NCI-H1417 (cell line): ENCODE data around the gene SOCS4.
A peak's percentile ranks its signal among the peaks of the same experiment; 100 is the strongest.
"Not testable (repeated sequence)": the region's sequence is repeated elsewhere in the genome, so short reads cannot be mapped to it uniquely, and the experiment has no call there.

Experiments
- DNase-seq, 3 experiments: peaks; one replicate each; lab custom pipeline; 2025; lab: John Stamatoyannopoulos, UW

The SOCS4 gene

DNA sequence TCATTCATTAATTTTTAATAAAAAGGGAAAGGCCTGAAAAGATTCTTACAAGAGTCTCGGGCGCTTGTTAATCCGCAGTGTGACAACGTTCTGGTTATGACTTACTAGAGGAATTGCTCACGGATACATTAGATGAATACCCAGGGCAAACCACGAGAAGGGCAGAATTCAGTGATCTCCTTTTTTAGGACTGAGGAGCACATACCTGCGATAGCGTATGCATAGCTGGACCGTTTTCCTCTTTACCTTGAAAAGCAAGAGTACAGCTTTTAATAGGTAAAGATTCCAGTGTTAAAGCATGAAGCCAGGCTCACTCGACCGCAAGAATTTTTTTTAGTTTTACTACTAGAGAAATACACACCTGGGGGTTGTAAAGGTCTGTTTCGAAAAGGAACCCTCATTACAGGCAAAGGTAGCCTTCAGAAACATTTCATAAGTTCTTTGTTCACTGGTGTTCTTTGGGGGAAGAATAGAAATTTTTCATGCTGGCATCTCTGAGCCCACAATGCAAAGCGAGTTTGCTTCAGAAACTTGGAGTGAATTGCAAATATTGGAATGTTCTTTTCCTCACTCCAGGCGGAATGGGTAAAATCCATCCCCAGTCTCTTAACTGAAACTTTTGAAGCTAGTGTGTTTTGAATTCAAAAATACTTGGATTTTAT is 25.4 kb downstream of the SOCS4 start:
- no peak for DNase-seq

DNA sequence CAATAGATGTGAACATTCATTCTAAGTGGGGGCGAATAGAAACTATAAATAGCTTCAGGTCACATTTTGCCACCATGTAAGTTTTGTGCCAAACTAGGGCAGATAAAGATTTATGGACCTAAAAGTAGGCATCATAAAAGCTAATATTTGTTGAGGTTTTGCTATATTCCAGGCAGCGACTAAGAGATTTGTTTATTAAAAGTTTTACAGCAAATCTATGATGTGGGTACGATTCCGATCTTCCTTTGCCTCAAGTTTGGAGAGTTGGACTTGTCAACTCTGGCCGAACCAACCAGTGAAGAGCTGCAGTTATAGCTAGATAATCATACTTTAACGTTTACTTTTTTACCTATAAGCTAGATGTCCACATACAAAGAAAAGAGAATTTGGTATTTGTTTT is 26.0 kb downstream of the SOCS4 start:
- no peak for DNase-seq

DNA sequence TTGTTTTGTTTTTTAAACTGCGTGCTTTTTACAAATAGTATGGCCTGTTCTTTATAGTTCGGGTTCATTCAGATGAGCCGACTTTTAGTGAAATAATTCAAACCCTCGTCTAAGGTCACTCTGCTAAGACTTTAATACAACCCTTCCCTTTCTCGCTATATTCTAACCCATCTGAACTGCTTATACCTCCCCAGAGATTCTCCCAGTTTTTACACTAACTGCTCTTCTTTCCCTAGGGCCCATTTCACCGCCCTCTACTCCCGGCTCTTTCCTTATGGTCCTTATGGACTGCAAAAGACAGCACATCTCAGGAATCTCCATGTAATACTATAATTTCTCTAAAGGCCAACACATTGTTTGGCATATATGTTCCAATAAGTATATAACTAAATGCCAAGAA is 26.5 kb downstream of the SOCS4 start:
- DNase-seq = no peak

DNA sequence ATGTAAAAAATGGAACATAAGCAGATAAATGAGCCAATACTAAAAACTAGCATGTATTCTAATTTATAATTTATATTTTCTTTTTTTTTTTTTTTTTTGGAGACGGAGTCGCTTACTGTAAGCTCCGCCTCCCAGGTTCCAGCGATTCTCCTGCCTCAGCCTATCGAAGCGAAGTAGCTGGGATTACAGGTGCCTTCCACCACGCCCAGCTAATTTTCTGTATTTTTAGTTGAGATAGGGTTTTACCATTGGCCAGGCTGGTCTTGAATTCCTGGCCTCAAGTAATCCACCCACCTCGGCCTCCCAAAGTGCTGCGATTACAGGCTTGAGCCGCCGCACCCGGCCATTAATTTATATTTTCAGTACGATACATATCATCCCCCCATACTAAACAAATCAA is 27.1 kb downstream of the SOCS4 start:
- DNase-seq = no peak

DNA sequence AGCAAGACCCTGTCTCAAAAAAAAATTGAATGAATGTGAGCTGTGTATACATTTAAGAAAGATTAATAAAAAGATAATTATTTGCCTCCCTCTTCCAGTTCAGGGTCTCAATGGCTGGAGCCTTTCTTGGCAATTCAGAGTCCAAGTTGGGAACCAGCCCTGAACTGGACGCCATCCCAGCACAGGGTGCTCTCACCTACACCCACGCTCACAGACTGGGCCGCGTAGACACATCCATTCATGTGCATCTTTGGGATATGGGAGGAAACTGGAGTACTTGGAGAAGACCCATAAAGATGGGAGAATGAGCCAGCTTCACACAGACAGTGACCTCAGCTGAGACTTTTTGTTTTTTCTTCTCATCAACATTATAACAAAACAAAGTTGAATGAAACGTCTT is 30.9 kb downstream of the SOCS4 start:
- no peak for DNase-seq

DNA sequence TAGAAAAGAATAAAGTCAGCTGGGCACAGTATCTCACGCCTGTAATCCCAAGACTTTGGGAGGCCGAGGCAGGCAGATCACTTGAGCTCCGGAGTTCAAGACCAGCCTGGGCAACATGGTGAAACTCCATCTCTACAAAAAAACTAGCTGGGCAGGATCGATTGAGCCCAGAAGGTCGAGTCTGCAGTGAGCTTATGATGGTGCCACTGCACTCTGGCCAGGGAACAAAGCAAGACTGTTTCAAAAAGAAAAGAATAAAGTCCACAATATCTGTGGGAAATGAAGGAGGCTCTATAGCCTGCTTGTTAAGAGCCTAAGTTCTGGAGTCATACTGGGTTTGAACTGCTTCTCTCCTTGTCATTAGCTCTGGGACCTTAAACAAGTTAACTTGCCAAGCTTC is 32.3 kb downstream of the SOCS4 start:
- no peak for DNase-seq

DNA sequence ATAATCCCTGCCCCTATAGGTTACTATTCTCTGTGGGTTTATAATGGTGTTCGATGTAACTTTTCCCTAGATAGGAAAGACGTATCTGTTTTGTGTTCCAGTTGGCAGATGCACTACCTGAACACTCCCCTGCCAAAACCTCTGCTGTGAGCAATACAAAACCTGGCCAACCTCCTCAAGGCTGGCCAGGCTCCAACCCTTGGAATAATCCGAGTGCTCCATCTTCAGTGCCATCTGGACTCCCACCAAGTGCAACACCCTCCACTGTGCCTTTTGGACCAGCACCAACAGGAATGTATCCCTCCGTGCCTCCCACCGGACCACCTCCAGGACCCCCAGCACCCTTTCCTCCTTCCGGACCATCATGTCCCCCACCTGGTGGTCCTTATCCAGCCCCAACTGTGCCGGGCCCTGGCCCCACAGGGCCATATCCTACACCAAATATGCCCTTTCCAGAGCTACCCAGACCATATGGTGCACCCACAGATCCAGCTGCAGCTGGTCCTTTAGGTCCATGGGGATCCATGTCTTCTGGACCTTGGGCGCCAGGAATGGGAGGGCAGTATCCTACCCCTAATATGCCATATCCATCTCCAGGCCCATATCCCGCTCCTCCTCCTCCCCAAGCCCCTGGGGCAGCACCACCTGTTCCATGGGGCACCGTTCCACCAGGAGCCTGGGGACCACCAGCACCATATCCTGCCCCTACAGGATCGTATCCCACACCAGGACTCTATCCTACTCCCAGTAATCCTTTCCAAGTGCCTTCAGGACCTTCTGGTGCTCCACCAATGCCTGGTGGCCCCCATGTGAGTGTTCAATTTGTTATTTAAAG is 35.7 kb downstream of the SOCS4 start:
- DNase-seq = no peak

DNA sequence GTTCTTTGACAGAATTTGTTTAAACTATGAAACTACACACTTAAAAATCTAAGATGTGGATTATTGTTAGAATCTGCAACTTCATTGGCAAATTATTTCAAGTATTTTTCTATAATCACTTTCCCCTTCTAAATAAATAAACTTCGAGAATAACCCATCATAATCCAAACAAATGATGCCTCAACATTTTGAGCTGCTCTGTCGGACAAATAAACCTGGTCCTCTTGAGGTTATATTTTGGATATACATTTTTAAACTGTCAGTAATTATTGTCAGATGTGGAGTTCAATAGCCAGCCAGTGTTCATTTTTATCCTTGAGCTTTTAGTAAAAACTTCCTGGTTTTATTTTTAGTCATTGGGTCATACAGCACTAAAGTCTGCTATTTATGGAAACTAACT is 37.9 kb downstream of the SOCS4 start:
- not testable (repeated sequence) for DNase-seq

DNA sequence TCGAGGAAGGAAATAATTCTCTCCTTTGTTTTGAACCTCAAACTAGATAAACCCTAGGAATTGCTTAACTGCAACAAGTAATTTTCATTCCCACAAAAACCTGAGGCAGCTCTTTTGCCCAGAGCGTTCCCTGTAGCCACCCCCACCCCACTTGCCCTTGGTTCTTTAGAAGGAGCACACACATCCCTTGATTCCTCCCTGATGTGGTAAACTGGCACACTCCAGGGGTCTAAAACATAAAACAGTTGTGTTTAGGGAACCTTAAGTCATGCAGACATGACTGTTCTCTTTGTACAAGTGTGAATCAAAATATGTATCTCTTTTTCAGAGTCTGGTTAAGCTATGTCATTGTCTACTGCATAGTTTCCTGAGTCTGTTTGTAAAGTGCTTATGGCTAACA is 38.4 kb downstream of the SOCS4 start:
- DNase-seq = no peak

DNA sequence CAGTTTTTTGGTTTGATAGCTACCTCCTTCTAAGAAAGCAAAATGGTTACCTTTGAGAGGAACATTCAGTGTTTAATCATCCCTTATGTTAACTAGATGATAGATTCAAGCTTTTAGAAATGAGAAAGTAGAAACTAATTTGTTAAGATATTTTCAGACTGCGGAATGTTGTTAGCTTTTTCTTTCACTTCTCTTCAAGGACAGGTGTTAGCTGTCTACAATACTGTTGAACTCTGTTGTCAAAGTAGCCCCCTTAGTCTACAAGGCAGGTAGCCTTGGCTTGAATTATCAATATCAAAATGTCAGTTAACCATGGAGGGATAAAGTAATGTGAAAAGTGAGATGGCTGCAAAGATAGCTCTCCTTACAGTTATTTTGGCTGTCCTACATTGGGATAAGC is 39.2 kb downstream of the SOCS4 start:
- no peak for DNase-seq

DNA sequence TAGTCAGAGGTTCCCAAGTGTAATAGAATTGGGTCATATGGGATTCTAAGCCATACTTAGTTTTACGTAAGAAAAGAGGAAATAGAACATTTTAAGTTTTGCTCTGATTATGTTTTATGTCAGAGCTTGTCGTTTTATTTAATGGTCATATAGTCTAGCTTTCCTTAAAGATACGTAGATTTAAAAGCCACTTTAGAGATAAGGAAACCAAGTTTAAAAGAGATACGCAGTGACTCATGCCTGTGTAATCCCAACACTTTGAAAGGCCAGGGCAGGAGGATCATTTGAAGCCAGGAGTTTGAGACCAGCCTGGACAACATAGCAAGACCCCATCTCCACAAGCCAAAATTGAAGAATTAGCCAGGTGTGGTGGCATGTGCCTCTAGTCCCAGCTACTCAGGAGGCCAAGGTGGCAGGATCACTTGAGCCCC is 44.0 kb downstream of the SOCS4 start:
- DNase-seq = no peak

DNA sequence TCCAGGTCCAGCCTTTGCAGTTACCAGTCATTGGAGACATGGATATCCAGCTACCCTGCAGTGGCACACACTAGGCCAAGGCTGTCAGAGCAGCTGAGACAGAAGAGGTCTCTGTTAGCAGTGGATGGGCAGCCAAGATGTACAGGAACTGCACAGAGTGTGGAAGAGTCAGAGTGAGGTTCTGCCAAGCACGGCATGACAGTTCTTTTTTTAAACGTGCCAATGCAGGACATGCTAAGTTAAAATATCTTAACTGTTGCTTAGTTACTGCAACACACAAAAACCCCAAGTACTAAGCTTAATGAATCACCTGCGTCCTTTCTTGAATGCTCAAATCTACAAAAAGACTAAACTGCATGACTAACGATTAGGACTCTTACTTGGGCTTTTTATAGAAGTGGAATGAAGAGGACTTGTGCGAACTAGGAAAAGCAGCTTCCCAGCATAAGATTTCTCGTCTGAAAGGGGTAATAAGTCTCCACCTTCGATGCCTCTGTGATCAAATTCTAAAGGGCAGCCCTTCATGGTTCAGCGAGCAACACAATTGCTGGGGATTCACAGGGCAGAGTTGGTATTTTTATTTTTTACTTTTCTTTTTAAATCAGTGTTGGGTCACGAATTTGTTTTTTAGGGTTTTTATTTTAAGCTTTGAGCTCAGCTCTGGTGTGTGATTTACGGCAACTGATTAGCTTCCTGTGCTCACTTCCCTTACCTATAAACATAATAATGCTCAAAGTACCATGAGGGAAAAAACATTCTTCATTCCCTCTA is 45.0 kb downstream of the SOCS4 start:
- DNase-seq = peak in 1 of 3 experiments; percentile 24

DNA sequence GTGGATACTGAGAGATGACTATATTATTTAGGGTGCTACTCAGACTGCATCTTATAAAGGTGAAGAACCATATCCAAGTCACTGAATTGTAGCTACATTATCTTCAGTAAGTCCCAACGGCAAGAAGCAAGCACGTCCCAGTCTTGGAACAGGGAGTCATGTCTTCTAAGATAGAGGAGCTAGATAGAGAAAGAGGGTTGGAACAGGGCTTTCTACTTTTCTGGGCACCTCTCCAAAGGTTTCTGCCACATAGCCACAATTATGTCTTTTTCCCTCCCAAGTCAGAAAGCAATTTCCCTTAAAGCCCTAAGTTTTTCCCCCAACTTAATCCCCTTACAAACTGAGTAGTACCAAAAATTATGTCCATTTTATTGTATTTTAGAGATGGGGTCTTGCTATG is 46.8 kb downstream of the SOCS4 start:
- no peak for DNase-seq

DNA sequence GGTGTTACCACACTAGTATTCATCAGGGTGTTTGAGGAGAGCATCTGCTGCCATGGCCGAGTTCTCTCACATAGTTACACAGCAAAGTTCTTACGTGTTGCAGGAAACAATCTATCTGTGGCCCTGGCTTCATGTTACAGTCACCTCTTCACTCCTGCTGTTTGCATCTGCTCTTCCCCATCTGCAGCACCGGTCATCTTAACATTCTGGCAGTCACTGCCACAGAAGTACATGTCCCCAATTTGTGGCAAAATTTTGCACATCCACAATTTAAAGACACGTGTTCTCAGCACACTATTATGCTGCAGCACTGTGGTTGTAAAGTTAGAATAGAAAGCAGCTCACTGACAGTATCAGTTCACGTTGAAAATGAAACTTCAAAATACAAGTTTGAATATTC is 47.6 kb downstream of the SOCS4 start:
- no peak for DNase-seq

DNA sequence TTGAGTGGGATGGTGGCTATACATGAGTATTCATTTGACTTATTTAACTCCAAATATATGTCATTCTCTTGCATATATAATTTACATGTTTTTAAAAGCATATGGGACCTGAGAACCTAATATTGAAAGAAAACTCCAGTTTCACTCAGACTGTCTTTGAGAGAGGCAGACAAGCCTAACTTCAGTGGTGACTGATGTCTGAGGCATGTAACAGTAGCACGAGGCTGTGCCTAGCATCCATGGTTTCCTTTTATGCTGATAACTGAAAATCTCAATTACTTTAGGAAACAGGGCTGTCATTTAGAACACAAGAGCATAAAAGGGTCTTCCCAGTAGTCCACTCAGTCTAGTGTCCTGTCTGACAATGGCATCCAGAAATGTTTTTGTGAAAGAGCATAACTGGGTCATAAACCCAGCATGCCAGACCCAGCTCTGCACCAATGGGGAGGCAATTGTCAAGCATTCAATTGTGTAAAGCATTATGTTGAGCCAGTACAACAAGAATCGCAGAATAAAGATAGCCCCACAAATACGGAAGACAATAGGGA is 48.7 kb downstream of the SOCS4 start:
- no peak for DNase-seq

DNA sequence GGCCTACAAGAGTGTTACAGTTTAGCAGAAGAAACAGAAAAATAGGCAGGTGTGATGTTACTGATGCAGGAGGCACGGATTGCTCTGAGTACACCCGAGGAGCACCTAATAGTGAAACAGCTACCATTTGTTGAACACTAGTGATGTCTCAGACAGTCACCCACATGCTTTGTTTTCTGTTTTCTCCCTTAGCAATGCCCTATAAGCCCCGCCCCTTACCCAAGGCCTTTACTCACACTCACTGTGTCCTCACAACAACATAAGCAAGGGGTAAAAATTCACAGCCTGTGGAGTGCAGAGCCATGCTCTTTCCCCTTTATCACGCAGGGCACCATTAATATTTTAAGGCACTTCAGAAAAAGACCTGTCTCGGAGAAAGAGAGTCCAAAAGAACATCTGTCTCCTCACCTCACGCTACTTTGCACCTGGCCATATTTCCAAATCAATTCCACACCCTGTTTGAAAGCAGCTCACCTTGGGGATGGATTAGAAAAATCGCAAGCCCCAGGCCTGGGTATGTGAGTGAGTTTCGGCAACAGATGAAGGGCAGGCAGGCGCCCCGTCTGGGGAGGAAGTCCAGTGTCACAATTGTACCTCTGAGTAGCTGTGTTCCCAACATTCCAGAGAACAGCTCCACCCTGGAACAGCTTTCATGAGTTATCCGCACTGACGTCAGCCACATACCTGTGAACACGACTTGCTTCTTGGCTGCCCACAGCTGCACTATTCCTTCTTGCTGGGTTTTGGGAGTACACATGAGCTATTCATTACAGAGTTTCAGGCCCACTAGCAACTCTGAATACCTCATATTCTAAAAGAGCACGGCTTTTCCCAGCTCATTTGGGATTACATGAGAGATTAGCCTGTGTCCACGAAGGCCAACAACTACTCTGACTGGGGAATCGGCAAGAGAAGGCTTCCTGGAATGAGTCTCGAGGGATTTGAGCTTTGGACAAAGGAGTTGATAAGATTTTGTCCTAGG is 50.4 kb downstream of the SOCS4 start:
- DNase-seq = no peak

DNA sequence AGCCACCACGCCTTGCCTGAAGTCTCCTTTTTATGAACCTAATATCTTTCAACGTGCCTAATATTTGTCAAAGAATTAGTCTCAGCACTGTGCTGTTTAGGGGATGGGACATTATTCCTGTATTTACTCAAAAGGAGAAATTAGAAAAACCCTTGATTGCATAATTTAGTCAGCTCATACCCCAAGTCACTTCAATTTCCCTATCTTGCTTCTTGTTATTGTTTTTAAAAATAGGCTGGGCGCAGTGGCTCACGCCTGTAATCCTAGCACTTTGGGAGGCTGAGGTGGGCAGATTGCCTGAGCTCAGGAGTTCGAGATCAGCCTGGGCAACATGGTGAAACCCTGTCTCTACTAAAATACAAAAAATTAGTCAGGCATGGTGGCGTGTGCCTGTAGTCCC is 52.9 kb downstream of the SOCS4 start:
- DNase-seq = not testable (repeated sequence)

DNA sequence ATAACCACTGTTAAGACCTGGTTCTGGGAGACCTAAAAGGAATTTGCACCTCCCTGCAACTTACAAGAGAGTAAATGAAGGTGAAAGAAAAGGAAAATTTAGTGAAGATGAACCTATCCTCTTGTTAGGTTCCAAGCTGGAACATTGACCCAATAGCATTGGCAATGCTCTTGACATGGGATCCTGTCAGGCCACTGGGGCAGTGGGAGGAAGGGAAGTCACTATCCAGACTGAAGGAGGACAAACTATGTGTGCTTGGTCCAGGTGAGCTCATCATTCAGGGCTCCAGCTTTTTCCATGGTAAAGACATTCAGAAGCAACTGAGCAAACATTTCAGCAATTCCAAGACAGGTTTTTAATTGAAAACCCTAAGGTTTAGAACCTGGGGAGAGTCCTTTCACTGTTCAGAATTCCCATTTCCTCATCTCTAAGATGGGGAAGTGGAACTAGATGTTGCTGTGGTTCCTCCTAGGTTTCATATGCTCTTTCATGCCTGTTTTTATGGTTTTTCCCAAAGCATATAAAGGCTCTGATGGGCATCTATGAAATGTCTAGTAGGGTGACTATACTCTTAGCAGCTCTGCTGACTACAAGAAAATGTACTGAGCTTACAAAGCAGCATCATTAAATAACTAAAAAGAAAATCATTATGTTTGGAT is 57.5 kb downstream of the SOCS4 start:
- no peak for DNase-seq

DNA sequence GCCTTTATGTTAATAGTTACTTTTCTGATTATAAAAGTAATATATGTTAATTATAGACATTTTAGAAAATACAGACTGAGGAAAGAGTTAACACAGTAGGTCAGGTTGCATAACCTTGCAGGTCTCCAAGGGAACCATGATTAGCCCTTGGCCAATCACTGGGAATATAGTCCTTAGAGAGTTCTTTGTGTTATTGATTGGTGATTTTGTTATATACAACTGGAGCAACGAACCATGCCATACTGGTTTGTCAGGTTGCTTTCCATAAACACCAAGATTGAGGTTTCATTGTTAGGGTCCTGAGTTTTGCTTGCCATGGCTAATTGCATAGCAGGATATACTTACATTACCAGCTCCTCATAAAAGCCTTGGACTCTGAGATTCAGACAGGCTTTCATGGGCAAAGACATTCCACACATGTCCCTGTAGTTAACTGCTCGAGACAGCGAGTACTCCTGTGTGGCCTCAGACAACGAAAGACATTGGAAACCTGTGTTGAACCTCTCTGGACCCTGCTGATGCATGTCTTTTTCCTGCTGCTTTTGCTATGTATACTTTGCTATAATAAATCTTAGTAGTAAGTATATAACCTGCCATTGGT is 58.1 kb downstream of the SOCS4 start:
- peak in 1 of 3 experiments; percentile 52 for DNase-seq

DNA sequence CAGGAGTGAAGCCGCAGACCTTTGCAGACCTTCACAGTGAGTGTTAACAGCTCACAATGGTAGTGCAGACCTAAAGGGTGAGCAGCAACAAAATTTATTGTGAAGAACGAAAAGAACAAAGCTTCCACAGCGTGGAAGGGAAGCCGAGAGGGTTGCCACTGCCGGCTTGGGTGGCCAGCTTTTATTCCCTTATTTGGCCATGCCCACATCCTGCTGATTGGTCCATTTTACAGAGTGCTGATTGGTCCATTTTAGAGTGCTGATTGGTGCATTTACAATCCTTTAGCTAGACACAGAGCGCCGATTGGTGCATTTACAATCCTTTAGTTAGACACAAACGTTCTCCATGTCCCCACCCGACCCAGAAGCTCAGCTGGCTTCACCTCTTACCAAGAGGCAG is 59.9 kb downstream of the SOCS4 start:
- no peak for DNase-seq
